Prostate gland (tissue), 2 donors: ENCODE results near the gene CDC42EP3. TPM values are rescaled to one million over a fixed set of nuclear protein-coding genes. Genes with fewer than 3 reads are reported as not detected.

ENCODE experiments used
- DNase-seq: peaks from one replicate; pipeline ENCODE4 v3.0.0-alpha.2; 2019; ENCODE audit warnings: low spot score
- H3K27ac ChIP-seq, 2 donors: fragments of 200-600 bp; sonication (generic); 2 replicates each; pipeline ENCODE4 v1.5.1; 2017 to 2019
- H3K27me3 ChIP-seq: fragments of 200-600 bp; sonication (generic); replicated peaks from 2 replicates; pipeline ENCODE4 v1.5.1; 2019; ENCODE audit not compliant: insufficient read depth
- H3K36me3 ChIP-seq, 2 donors: fragments of 200-600 bp; sonication (generic); 1 replicate in 1 of 2; 2 replicates in 1 of 2; pipeline versions ENCODE4 v1.5.1 to v1.8.1; 2017 to 2019
- H3K4me1 ChIP-seq: fragments of 200-600 bp; sonication (generic); replicated peaks from 2 replicates; pipeline ENCODE4 v1.5.1; 2019
- H3K4me3 ChIP-seq, 2 donors: fragments of 200-600 bp; sonication (generic); 2 replicates each; pipeline ENCODE4 v1.5.1; 2017 to 2019
- H3K9me3 ChIP-seq: fragments of 200-600 bp; sonication (generic); 2 replicates; pipeline ENCODE4 v1.5.1; 2017
- CTCF ChIP-seq, 4 experiments: fragments of 200-600 bp in 2 of 4; fragments of 450-650 bp in 2 of 4; sonication (generic) in 2 of 4; IDR thresholded peaks; 1 replicate in 3 of 4; 2 replicates in 1 of 4; pipeline ENCODE4 v1.5.1; 2016 to 2019; ENCODE audit warnings: antibody characterized with exemption in 4 of 4, mild to moderate bottlenecking in 2 of 4, moderate library complexity in 2 of 4
- POLR2A ChIP-seq: fragments of 450-650 bp; IDR thresholded peaks from one replicate; pipeline ENCODE4 v1.6.1; 2016; ENCODE audit warnings: antibody characterized with exemption, mild to moderate bottlenecking
- POLR2AphosphoS5 ChIP-seq: sonication (generic); formaldehyde crosslinking; IDR thresholded peaks from one replicate; pipeline ENCODE4 v1.6.1; 2017; ENCODE audit warnings: antibody characterized with exemption
- WGBS: methylation state at CpG from one replicate; pipeline ENCODE4 v1.1.5; 2018; 5-methylcytosine and 5-hydroxymethylcytosine counted together
- intact Hi-C: fragments of 100-400 bp; cut with DNase I; formaldehyde crosslinking; loops from one replicate; pipeline ENCODE4 v1.14.2; 2022
- total RNA-seq, 2 donors: library from RNA; depleted of rRNA; stranded (reverse); fragments of >200 nt; gene quantifications; one replicate each; pipeline ENCODE4 v1.1.0, GENCODE V29; 2016

Gene CDC42EP3
- total RNA-seq, 2 donors from 2014 or later = 38.5 to 75.5 TPM

- WGBS = 100% methylated on average over 1 of the region's 1 CpG
- TF ChIP-seq POLR2AphosphoS5 (no peak), POLR2A (no peak), CTCF (IDR thresholded peaks at IDR 0.05) (no peak)
- Histone ChIP-seq H3K27ac (no peak overlapping the region), H3K9me3 (no peaks in the 10 kb centered on the region), H3K4me3 (no peak overlapping the region), H3K36me3 (no peaks in the 10 kb centered on the region), H3K4me1 (no peaks in the 10 kb centered on the region), H3K27me3 (no peaks in the 10 kb centered on the region)
- no peak for DNase-seq
- intact Hi-C loops = no loop called here
Measured at GRCh38 chr2:37707393-37707792, 36.0 kb upstream of the CDC42EP3 start.

- H3K27ac ChIP-seq = no peak overlapping the region
- 57% methylated on average over 4 of the region's 4 CpGs for WGBS
- no peak for TF ChIP-seq CTCF (IDR thresholded peaks at IDR 0.05)
- TF ChIP-seq POLR2A = no peak
- TF ChIP-seq POLR2AphosphoS5 = no peak
Measured at GRCh38 chr2:37706334-37707183, 35.1 kb upstream of the CDC42EP3 start.

GRCh38 chr2:37705191-37705590 is 33.7 kb upstream of the CDC42EP3 start:
- DNase-seq = no peak
- H3K27ac ChIP-seq = no peak overlapping the region
- 98% methylated on average over 2 of the region's 2 CpGs for WGBS

More at GRCh38 chr2:37706334-37707183, 35.1 kb upstream of the CDC42EP3 start:
- Histone ChIP-seq H3K36me3 (no peaks in the 10 kb centered on the region), H3K27me3 (no peaks in the 10 kb centered on the region), H3K4me1 (no peaks in the 10 kb centered on the region), H3K9me3 (no peaks in the 10 kb centered on the region), H3K4me3 (no peak overlapping the region)
- intact Hi-C loops = no loop called here
- DNase-seq = no peak

GRCh38 chr2:37698931-37699481 is 27.6 kb upstream of the CDC42EP3 start:
- H3K27me3 ChIP-seq = no peaks in the 10 kb centered on the region
- H3K27ac ChIP-seq = no peak overlapping the region
- no peaks in the 10 kb centered on the region for H3K4me1 ChIP-seq
- WGBS = 83% methylated on average over 2 of the region's 2 CpGs
- no peak overlapping the region for H3K4me3 ChIP-seq
- intact Hi-C loops = no loop called here
- TF ChIP-seq POLR2A = no peak
- no peak for TF ChIP-seq CTCF (IDR thresholded peaks at IDR 0.05)
- no peak for TF ChIP-seq POLR2AphosphoS5
- DNase-seq = no peak
- H3K9me3 ChIP-seq = no peaks in the 10 kb centered on the region
- no peaks in the 10 kb centered on the region for H3K36me3 ChIP-seq

More at GRCh38 chr2:37705191-37705590, 33.7 kb upstream of the CDC42EP3 start:
- no peak for TF ChIP-seq CTCF (IDR thresholded peaks at IDR 0.05)
- TF ChIP-seq POLR2A = no peak
- no peak for TF ChIP-seq POLR2AphosphoS5
- Histone ChIP-seq H3K9me3 (no peaks in the 10 kb centered on the region), H3K27me3 (no peaks in the 10 kb centered on the region), H3K4me1 (no peaks in the 10 kb centered on the region), H3K36me3 (no peaks in the 10 kb centered on the region), H3K4me3 (no peak overlapping the region)
- intact Hi-C loops = no loop called here
